K562 (cell line): ENCODE measurements around the gene ADGRE2. TPM values are rescaled to one million over a fixed set of nuclear protein-coding genes. Genes with fewer than 3 reads are reported as not detected.
A peak's percentile ranks its signal among the peaks of the same experiment; 100 is the strongest.

Experiments used
- ATAC-seq: fragments of 200-7000 bp; cut with Tn5 transposase; 3 replicates; pipeline ENCODE4 v1.9.1; 2020; ENCODE audit warnings: moderate library complexity
- BruUV-seq: library from RNA; stranded (reverse); fragments of 400-500 nt; replicated peaks from 2 replicates; lab custom pipeline; 2021; lab: Mats Ljungman, UMichigan
- CTCF ChIA-PET: fragments of 300-600 bp; formaldehyde crosslinking; extraction: SDS; loops from one replicate; lab custom pipeline; 2021; ENCODE audit warnings: low intra/inter-chr PET ratio; lab: Yijun Ruan, JAX
- POLR2A ChIA-PET: fragments of 300-600, 350-650 bp; sonication (Branson Sonifier 250); formaldehyde crosslinking; extraction: SDS; loops from one replicate; lab custom pipeline; 2021; ENCODE audit warnings: antibody characterized with exemption, inconsistent platforms; lab: Yijun Ruan, JAX
- DNase-seq, 4 experiments: peaks; one replicate each; pipeline versions ENCODE4 v3.0.0 to v3.0.0-alpha.2; 2011 to 2018; ENCODE audit warnings: low spot score in 3 of 4, mixed read lengths in 3 of 4; ENCODE audit errors: extremely low read depth in 1 of 4
- FAIRE-seq: peaks from 2 replicates; lab custom pipeline; 2011; peaks lifted over from hg19 to GRCh38; lab: Jason Lieb, UNC
- H2AFZ ChIP-seq: 2 replicates; pipeline ENCODE4 v1.6.0; 2011; ENCODE audit warnings: low read depth, low read length, control low read depth, inconsistent platforms
- H3K27ac ChIP-seq: fragments of 200-600 bp; 3 replicates; pipeline ENCODE4 v1.8.0; 2011; ENCODE audit warnings: low read depth, mild to moderate bottlenecking, control low read depth, inconsistent platforms, low read length, moderate library complexity, mixed read lengths; ENCODE audit errors: extremely low read depth
- H3K27me3 ChIP-seq, 2 experiments: fragments of 300-600 bp in 1 of 2; 2 replicates in 1 of 2; 3 replicates in 1 of 2; pipeline versions ENCODE4 v1.6.0 to v1.8.0; 2011; ENCODE audit warnings: inconsistent platforms in 2 of 2, low read length in 2 of 2, mild to moderate bottlenecking in 1 of 2, mixed read lengths in 1 of 2, moderate library complexity in 1 of 2; ENCODE audit not compliant: control insufficient read depth in 2 of 2, insufficient read depth in 2 of 2
- H3K36me3 ChIP-seq: fragments of 300-600 bp; 3 replicates; pipeline ENCODE4 v1.8.0; 2011; ENCODE audit warnings: mild to moderate bottlenecking, low read length, inconsistent platforms; ENCODE audit not compliant: control insufficient read depth, insufficient read depth
- H3K4me1 ChIP-seq, 2 experiments: fragments of 200-600 bp in 1 of 2; replicated peaks in 1 of 2; 2 replicates in 1 of 2; 3 replicates in 1 of 2; pipeline versions ENCODE4 v1.5.1 to v1.8.0; 2011; ENCODE audit warnings: inconsistent platforms in 2 of 2, low read length in 2 of 2, mild to moderate bottlenecking in 1 of 2, mixed read lengths in 1 of 2, moderate library complexity in 1 of 2; ENCODE audit not compliant: control insufficient read depth in 2 of 2, insufficient read depth in 2 of 2
- H3K4me2 ChIP-seq: 2 replicates; pipeline ENCODE4 v1.6.1; 2011; ENCODE audit warnings: low read length, control low read depth, inconsistent platforms, mixed read lengths; ENCODE audit not compliant: insufficient read depth
- H3K4me3 ChIP-seq: fragments of 200-600 bp; sonication (generic), shearing (Covaris generic); 2 replicates; pipeline ENCODE4 v1.5.1; 2016; ENCODE audit warnings: control low read depth, inconsistent platforms
- H3K79me2 ChIP-seq: fragments of 200-600 bp; 3 replicates; pipeline ENCODE4 v1.8.0; 2011; ENCODE audit warnings: low read length, inconsistent platforms; ENCODE audit not compliant: control insufficient read depth, insufficient read depth
- H3K9ac ChIP-seq, 2 experiments: 2 replicates each; pipeline versions ENCODE4 v1.6.0 to v1.6.1; 2011; ENCODE audit warnings: low read depth in 2 of 2, low read length in 2 of 2, control low read depth in 1 of 2, inconsistent platforms in 1 of 2, mild to moderate bottlenecking in 1 of 2, mixed read lengths in 1 of 2; ENCODE audit not compliant: insufficient read depth in 1 of 2
- H3K9me1 ChIP-seq: one replicate; pipeline ENCODE4 v1.6.0; 2011; ENCODE audit warnings: inconsistent platforms, mild to moderate bottlenecking, low read length, moderate library complexity; ENCODE audit not compliant: control insufficient read depth, insufficient read depth
- H3K9me3 ChIP-seq: replicated peaks from 2 replicates; pipeline ENCODE4 v1.5.1; 2011; ENCODE audit warnings: low read depth, low read length, inconsistent platforms; ENCODE audit not compliant: control insufficient read depth, insufficient read depth
- H4K20me1 ChIP-seq: replicated peaks from 2 replicates; pipeline ENCODE4 v1.6.1; 2011; ENCODE audit warnings: low read length, inconsistent platforms, mixed read lengths; ENCODE audit not compliant: control insufficient read depth, insufficient read depth
- ARNT ChIP-seq, 2 experiments: fragments of 450-650 bp; IDR thresholded peaks; 2 replicates each; pipeline ENCODE4 v1.6.1; 2016; ENCODE audit warnings: mild to moderate bottlenecking in 1 of 2
- C11orf30 ChIP-seq: fragments of 450-650 bp; IDR thresholded peaks from 2 replicates; pipeline ENCODE4 v1.6.1; 2016; ENCODE audit warnings: low read depth, mild to moderate bottlenecking
- CUX1 ChIP-seq: fragments of 200-800 bp; sonication (Bioruptor generic); IDR thresholded peaks from 2 replicates; pipeline ENCODE4 v1.6.1; 2016; ENCODE audit warnings: missing genetic modification characterization, missing compliant biosample characterization
- FOXP1 ChIP-seq: sonication (generic); formaldehyde crosslinking; IDR thresholded peaks from 2 replicates; pipeline ENCODE4 v1.8.0; 2022; ENCODE audit warnings: mild to moderate bottlenecking, missing genetic modification reagents
- HLTF ChIP-seq: fragments of 450-650 bp; IDR thresholded peaks from 2 replicates; pipeline ENCODE4 v1.6.1; 2016
- KDM4B ChIP-seq, 2 experiments: fragments of 450-650 bp in 1 of 2; sonication (generic) in 1 of 2; IDR thresholded peaks; 2 replicates each; pipeline ENCODE4 v1.6.1; 2016 to 2017; ENCODE audit warnings: borderline replicate concordance in 2 of 2, antibody characterized with exemption in 1 of 2, low read depth in 1 of 2, mild to moderate bottlenecking in 1 of 2
- MAFF ChIP-seq: IDR thresholded peaks from 2 replicates; pipeline ENCODE4 v1.6.1; 2012; ENCODE audit warnings: low read length, improper control_type of control experiment
- MIER1 ChIP-seq: fragments of 450-650 bp; IDR thresholded peaks from 2 replicates; pipeline ENCODE4 v1.6.1; 2016; ENCODE audit warnings: antibody characterized with exemption, mild to moderate bottlenecking, low read depth
- NCOA4 ChIP-seq: fragments of 450-650 bp; IDR thresholded peaks from 2 replicates; pipeline ENCODE4 v1.6.1; 2018; ENCODE audit warnings: mild to moderate bottlenecking; ENCODE audit not compliant: partially characterized antibody
- POU5F1 ChIP-seq: fragments of 150-350 bp; IDR thresholded peaks from 2 replicates; pipeline ENCODE4 v1.6.1; 2014; ENCODE audit warnings: borderline replicate concordance, low read length, low read depth, mild to moderate bottlenecking; ENCODE audit not compliant: partially characterized antibody
- PREB ChIP-seq: sonication (generic); formaldehyde crosslinking; IDR thresholded peaks from 2 replicates; pipeline ENCODE4 v1.8.1; 2023; ENCODE audit warnings: mild to moderate bottlenecking, missing genetic modification reagents
- SMARCA4 ChIP-seq: fragments of 450-650 bp; IDR thresholded peaks from 2 replicates; pipeline ENCODE4 v1.6.1; 2016
- STAT6 ChIP-seq: sonication (generic); formaldehyde crosslinking; IDR thresholded peaks from 2 replicates; pipeline ENCODE4 v1.8.1; 2023; ENCODE audit warnings: mild to moderate bottlenecking, missing genetic modification reagents
- ZNF316 ChIP-seq: fragments of 450-650 bp; IDR thresholded peaks from 2 replicates; pipeline ENCODE4 v1.6.1; 2016
- WGBS: fragments of 100-300 bp; shearing (Covaris generic); methylation state at CpG from one replicate; pipeline ENCODE4 v1.1.6; 2016; ENCODE audit warnings: low coverage, mixed read lengths; ENCODE audit not compliant: insufficient coverage; ENCODE audit errors: missing lambda C conversion rate; 5-methylcytosine and 5-hydroxymethylcytosine counted together
- in situ Hi-C: fragments of 300-500 bp; cut with MboI; formaldehyde crosslinking; loops from 4 replicates; pipeline ENCODE4 v1.15.0; 2018; ENCODE audit warnings: inconsistent platforms, mixed read lengths
- intact Hi-C: fragments of 100-400 bp; cut with micrococcal nuclease; formaldehyde crosslinking; loops from 2 replicates; pipeline ENCODE4 v1.14.2; 2022
- polyA plus RNA-seq, 8 experiments: library from polyadenylated mRNA; depleted of rRNA in 4 of 8; stranded (reverse) in 5 of 8; unstranded in 3 of 8; fragments of >200 nt; fragmentation: Nextera tagmentation in 2 of 8; fragmentation: Illumina TruSeq in 1 of 8; extraction: Ambion mirVana in 2 of 8; extraction: Trizol in 1 of 8; gene quantifications; 2 replicates each; pipeline versions ENCODE4 v1.2.1 to v1.2.3, GENCODE V29; 2011 to 2014; ENCODE audit warnings: inconsistent platforms in 1 of 8, missing spikeins in 1 of 8
- total RNA-seq, 7 experiments: library from RNA; depleted of rRNA in 6 of 7; stranded (reverse); fragments of >200 nt in 6 of 7; fragmentation: Illumina TruSeq in 2 of 7; extraction: Trizol in 2 of 7; gene quantifications; 2 replicates each; pipeline versions ENCODE4 v1.2.1 to v1.2.3, GENCODE V29; 2011 to 2021; ENCODE audit warnings: low replicate concordance in 1 of 7

The ADGRE2 gene
- total and polyA plus RNA-seq, 9 of the 15 experiments (the other 6 are each of a cell fraction or from before 2014, with no cell fraction given): 4.3 to 17.3 (median 9.8) TPM

GRCh38 chr19:14795078-14795721 is 16.8 kb upstream of the ADGRE2 start:
- no peak overlapping the region for H3K9ac ChIP-seq
- no peaks in the 10 kb centered on the region for H4K20me1 ChIP-seq
- intact Hi-C loops (no loop called here), in situ Hi-C loops (no loop called here)
- ATAC-seq (peak; percentile 87), DNase-seq (peak in 1 of 4 experiments; percentile 59), FAIRE-seq (peak; percentile 40)
- no peaks in the 10 kb centered on the region for H3K36me3 ChIP-seq
- H3K9me1 ChIP-seq: no peaks in the 10 kb centered on the region
- POLR2A ChIA-PET: interaction anchor here (0.5 to 1.3 kb wide), 8 partner anchors 9 to 1072 kb away, joined by 3 to 4 read pairs (median 3); no protein-coding TSS in a partner anchor
- H2AFZ ChIP-seq: no peak overlapping the region
- no peaks in the 10 kb centered on the region; a peak in 1 of 5 replicates for H3K27me3 ChIP-seq
- no peaks in the 10 kb centered on the region for H3K79me2 ChIP-seq
- no peak overlapping the region for H3K4me2 ChIP-seq
- no peak overlapping the region for H3K4me3 ChIP-seq
- whole genome bisulfite sequencing: 25% methylated on average over 4 of the region's 5 CpGs
- peaks cover 0 to 7% of the 10 kb centered on the region in 2 experiments; a peak in 1 of 5 replicates for H3K4me1 ChIP-seq
- CTCF ChIA-PET: no interaction called here
- no TSS peak for BruUV-seq
- H3K27ac ChIP-seq: no peak overlapping the region
- no peaks in the 10 kb centered on the region for H3K9me3 ChIP-seq
- TF ChIP-seq HLTF (no peak), STAT6 (no peak), C11orf30 (peak; percentile 98), FOXP1 (CRISPR knock-in tag) (no peak), POU5F1 (no peak), ARNT (IDR thresholded peaks at IDR 0.05) (0 out of 4 replicates have a peak, but pooled peaks of 1 of the 2 experiments have one; percentile 56), CUX1 (CRISPR knock-in tag) (no peak), MAFF (peak; percentile 96), NCOA4 (no peak), KDM4B (IDR thresholded peaks at IDR 0.05; ENCODE audit: borderline replicate concordance in 2 of 2, low read depth in 1 of 2) (no peak), SMARCA4 (peak; percentile 41; the same call in 1 of the 2 replicates), MIER1 (peak; percentile 71; the same call in 1 of the 2 replicates), PREB (no peak), ZNF316 (peak; percentile 99)
